GM21825 (cell line): Measurements from ENCODE around the gene TBCD.
A peak's percentile ranks its signal among the peaks of the same experiment; 100 is the strongest.

Experiments
- ATAC-seq: cut with Tn5 transposase; IDR thresholded peaks from one replicate; pipeline ENCODE4 v1.9.1; 2021; ENCODE audit warnings: mild to moderate bottlenecking, moderate library complexity; ENCODE audit not compliant: unreplicated experiment

TBCD gene

DNA sequence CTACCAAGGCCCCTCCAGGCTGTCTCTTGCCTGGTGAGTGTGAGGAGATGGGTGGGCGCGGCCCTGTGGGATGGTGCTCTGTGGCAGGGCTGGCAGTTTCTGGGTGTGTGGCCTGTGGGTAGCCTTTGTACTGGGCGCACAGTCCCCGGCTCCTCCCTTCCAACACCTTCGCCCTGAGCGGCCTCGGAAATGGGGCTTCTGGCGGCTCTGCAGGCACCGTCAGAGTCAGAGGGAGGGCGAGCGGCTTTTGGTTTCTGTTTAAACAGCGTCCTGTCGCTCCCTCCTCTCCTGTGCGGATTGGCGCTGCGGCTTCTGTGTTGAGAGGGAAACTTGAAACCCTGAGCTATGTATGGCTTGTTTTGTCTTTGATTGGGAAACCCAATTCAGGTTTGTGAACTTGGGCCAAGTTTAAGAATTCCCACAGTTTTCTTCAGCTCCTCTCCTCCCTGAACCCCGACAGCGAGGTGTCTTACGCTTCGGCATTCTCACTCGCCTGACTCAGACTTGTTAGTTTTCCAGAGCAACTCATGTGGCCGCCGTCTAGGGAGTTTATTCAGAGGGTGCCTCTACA lies 96.2 kb downstream of the TBCD start:
- no peak for ATAC-seq

DNA sequence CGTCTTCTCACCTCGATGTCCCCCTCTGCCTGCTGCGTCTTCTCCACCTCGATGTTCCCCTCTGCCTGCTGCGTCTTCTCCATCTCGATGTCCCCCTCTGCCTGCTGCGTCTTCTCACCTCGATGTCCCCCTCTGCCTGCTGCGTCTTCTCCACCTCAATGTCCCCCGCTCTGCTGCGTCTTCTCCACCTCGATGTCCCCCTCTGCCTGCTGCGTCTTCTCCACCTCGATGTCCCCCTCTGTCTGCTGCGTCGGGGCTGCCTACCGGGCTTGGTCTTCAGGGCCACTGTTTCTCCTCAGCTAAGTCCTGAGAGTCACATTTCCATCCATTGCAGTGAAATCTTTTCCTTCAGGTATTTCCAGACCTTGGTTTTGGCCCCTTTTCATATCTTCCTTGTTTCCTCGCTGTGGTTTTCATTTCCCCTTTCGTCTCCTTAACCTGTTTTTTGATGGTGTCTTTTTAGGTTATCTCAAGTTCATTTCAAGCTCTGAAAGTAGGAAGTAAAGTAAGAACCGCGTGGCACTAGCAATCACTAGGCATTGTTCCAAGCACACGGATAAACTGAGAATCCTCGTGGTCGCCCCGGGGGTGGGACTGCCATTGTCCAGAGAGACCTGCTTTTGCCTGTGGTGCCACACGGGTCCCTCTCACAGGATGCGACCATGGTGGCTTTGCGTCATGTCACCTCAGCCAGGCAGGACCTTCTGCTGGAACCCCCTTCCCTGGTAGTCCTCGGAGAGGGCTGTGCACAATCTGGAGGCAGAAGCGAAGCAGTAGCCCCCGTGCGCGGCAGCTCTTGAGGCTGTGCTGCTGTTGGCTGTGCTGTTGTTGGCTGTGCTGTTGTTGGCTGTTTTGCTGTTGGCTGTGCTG lies 97.4 kb downstream of the TBCD start:
- no peak for ATAC-seq

DNA sequence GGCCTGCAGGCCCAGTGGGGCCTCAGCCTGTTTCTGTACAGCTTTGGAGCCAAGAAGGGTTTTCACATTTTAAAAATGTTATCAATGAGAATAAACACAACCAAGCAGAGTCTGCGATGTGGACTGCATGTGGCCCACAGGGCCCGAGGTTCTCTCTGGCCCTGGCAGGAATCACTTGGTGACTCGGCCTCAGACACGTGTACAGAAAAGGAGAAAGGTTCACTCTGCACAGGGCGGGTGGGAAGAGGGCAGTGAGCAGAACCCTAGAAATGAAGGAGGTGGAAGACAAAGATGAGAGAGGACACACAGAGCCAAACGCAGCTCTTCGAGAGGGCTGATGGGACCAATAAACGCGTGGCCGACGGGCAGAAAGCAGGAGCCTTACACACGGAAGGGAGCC lies 99.5 kb downstream of the TBCD start:
- ATAC-seq = no peak

DNA sequence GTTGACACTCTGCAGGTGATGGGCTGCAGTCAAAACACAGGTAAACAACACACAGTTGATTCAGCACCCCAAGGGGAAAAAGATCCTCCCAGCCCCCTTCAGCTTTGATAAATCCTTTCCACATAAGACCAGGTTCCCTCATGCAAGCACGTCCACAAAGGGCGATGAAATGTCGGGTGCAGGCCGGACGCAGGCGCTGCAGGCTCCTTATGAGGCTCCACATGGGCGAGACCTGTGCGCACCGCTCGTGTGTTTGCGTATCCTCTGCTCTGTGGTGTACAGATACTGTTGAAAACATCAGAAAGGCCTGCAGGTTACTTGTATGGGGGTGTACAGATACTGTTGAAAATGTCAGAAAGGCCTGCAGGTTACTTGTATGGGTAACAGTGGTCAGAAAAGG lies 102.4 kb downstream of the TBCD start:
- no peak for ATAC-seq

GRCh38 chr17:82856361-82856760 lies 104.5 kb downstream of the TBCD start:
- ATAC-seq = no peak

DNA sequence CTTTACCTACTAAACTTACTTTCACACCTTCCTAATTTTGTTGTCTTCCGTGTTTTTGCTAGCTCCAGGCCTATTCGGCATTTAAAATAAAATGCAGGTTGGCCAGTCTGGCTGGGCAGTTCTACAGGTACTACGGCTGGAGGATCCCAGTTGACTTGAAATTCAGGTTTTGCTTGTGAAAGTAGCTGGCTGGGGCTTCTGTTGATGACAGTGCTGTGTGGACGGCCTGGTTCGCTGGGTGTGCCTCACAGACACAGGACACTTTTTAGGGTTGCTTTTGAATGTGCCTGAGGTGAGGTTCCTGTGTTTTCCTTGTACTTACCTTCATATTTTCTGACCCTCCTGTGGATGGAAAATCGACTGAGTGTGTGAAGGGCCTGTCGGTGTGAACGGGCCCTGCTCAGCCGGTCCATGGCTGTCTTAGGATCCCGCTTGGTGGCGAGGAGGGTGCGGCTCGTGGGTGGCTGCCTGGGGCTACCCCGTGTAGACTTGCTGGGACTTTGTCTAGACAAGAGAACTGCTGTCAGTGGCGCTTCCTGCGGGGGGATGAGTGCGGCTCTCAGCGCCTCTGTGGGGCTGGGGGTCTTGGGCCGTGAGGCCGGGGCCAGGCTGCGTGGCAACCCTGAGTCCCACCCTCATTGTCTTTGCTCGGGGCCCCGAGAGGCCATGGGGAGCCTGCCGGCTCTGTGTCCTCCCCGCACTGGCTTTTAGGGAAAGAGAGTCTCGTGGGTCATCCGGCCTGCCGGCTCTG lies 106.7 kb downstream of the TBCD start:
- no peak for ATAC-seq

- ATAC-seq = no peak
Measured at GRCh38 chr17:82859431-82860403, 107.9 kb downstream of the TBCD start.

DNA sequence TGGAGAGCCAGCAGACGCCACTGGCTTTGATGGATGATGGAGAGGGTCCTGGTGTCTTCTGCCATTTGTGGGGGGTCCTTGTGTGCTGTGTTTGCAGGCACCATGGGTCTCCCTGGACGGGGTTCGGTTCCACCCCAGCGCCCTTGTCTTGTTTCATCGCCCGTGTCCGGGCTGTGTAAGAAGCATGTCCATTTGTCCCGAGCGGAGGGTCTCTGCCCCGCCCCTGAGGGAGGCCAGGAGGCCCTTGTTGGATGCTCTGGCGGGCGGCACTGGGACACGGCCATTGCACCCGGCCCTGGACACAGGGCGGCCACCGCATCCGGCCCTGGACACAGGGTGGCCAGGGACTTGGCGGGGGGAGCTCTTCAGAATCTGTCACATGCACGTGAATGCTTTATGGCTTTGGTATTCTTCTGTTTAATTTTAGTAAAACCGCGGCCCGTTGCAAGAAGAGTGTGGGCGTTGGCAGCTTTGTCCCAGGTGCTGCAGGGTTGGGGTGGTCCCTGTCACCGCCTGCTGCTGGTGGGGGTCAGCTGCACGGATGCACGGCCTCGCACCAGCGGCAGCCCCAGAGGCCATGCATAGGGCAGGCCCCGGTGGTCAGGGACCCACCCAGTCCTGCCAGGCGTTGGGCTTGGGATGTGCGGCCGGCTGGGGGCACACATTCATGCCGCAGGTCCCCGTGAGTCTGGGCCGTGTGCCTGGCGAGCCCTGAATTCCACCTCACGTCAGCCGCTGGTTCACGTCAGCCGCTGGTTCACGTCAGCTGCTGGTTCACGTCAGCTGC lies 108.9 kb downstream of the TBCD start:
- no peak for ATAC-seq

DNA sequence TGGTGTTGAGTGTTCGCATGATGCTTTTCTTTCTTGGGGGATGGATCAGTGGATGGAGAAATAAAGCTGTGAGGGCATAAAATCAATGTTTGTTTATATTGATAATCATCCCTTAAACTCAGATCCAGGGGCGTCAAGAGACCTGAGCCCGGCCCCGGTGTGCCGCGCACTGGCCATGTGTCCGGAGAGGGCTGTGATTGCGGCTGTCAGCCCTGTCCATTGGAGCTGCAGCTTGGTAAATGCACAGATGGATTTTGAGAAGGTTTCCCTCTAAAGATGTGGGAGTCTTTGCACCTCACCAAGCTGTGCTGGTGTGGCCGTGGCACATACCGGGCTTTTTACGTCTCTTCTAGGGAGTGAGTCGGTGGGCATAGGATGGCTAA lies 109.5 kb downstream of the TBCD start:
- no peak for ATAC-seq

- ATAC-seq = no peak
Measured at GRCh38 chr17:82862191-82862590, 110.3 kb downstream of the TBCD start.

DNA sequence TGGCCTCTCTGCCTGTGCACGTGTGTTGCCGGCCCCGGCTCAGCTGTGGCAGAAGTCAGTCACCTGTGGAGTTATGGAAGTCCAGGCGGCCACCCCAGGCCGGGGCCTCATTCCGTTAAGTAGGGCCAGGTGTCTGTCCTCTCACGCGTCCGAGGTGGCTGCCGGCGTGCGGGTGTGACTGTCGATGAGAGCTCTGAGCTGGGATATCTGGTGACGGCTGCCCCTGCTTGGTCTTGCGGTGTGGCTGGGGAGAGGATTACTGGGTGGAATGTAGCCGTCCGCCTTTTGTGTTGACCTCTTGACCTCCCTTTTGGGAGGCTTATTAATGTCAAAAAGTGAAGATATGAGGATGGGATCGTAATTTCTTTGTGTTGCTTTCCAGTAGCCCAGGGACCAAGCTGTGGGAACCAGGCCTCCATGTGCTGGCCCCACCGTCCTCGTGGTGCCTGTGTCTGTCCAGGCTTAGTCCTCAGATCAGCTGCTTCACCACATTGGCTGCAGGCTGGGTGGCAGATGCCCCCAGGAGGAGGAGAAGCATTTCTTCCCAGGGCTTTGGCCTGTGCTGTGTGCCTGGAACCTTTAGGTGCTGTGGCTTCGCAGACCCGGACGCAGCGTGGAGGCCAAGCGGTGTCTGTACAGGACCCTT lies 111.0 kb downstream of the TBCD start:
- no peak for ATAC-seq

GRCh38 chr17:82863383-82863940 lies 111.6 kb downstream of the TBCD start:
- ATAC-seq = no peak

GRCh38 chr17:82863941-82864712 lies 112.3 kb downstream of the TBCD start:
- peak; percentile 71 for ATAC-seq

DNA sequence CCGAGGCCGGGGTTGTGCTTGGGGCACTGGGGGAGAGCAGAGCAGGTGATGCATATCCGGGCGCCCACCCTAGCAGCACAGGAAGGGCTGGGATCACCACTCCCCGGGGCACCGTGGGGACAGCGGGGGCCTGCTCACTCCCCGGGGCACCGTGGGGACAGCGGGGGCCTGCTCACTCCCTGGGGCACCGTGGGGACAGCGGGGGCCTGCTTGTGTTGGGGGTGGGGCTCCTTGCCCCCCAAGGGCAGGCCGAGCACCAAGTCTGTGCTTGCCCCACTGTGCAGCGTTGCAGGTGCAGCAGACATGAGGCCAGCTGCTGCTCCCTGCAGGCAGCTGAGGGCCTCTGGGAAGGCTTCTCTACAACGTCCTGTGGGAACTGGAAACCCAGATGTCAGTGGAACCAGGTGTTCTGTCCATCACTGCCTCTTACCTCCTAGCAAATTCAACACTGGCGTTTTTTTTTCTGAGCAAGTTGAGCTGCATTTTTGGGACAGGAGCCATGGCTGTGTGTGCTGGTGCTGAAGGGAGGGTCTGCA lies 112.9 kb downstream of the TBCD start:
- ATAC-seq = no peak

DNA sequence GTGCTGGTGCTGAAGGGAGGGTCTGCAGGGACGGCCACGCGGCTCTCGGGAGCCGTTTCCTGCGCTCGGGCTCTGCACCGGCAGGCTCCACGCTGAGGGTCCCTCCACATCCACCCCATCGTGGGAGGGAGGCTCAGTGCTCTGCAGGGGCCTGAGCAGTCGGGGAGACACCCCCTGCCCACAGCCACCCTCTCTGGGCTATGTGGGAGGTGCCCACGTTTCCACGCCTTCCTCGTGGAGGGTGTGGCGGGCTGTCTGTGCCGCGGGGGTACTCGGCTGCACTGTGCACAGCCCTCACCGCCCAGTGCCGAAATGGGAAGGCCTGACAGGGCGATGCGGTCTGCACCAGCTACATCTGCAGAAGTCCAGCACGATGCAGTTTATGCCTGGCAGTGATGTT lies 113.4 kb downstream of the TBCD start:
- no peak for ATAC-seq

- no peak for ATAC-seq
Measured at GRCh38 chr17:82865774-82866395, 114.0 kb downstream of the TBCD start.

GRCh38 chr17:82866590-82867191 lies 114.8 kb downstream of the TBCD start:
- no peak for ATAC-seq
